HepG2 (cell line): ENCODE results near the gene MAPK8IP3.

Experiments
- FOXJ3 ChIP-seq: sonication (generic); formaldehyde crosslinking; IDR thresholded peaks from 2 replicates; pipeline ENCODE4 v1.4.0; 2020; ENCODE audit warnings: missing genetic modification reagents, mild to moderate bottlenecking, borderline replicate concordance
- GATA4 ChIP-seq: sonication (generic); IDR thresholded peaks from 2 replicates; pipeline ENCODE4 v1.6.1; 2016; ENCODE audit warnings: antibody characterized with exemption, low read depth, borderline replicate concordance
- HMG20A ChIP-seq: IDR thresholded peaks from 2 replicates; pipeline ENCODE4 v1.6.1; 2016; ENCODE audit warnings: borderline replicate concordance
- KLF6 ChIP-seq: IDR thresholded peaks from 2 replicates; pipeline ENCODE4 v1.8.0; 2016; ENCODE audit warnings: missing biosample characterization, missing genetic modification reagents
- RAD21 ChIP-seq: fragments of 450-650 bp; formaldehyde crosslinking; IDR thresholded peaks from 2 replicates; pipeline ENCODE4 v1.5.0; 2020; ENCODE audit warnings: mild to moderate bottlenecking
- REL ChIP-seq: sonication (generic); formaldehyde crosslinking; conservative IDR thresholded peaks from 2 replicates; pipeline ENCODE4 v1.8.0; 2022; ENCODE audit warnings: mild to moderate bottlenecking, missing genetic modification reagents, moderate library complexity
- TBL1XR1 ChIP-seq: fragments of 150-350 bp; IDR thresholded peaks from 2 replicates; pipeline ENCODE4 v1.6.1; 2014; ENCODE audit warnings: borderline replicate concordance, low read length; ENCODE audit not compliant: partially characterized antibody
- TEF ChIP-seq: sonication (generic); formaldehyde crosslinking; IDR thresholded peaks from 2 replicates; pipeline ENCODE4 v1.5.0; 2020; ENCODE audit warnings: missing genetic modification reagents
- ZBTB3 ChIP-seq: sonication (generic); formaldehyde crosslinking; IDR thresholded peaks from 2 replicates; pipeline ENCODE4 v1.4.0; 2020; ENCODE audit warnings: low read depth, mild to moderate bottlenecking, moderate library complexity, missing genetic modification reagents, borderline replicate concordance
- ZNF274 ChIP-seq: sonication (generic); formaldehyde crosslinking; IDR thresholded peaks from 2 replicates; pipeline ENCODE4 v1.5.1; 2020; ENCODE audit warnings: mild to moderate bottlenecking, missing genetic modification reagents
- TF ChIP-seq, protein P1 (sequence below): sonication (generic); formaldehyde crosslinking; IDR thresholded peaks from 2 replicates; pipeline ENCODE4 v1.4.0; 2020; ENCODE audit warnings: mild to moderate bottlenecking, missing genetic modification reagents
- TF ChIP-seq, protein P2 (sequence below): sonication (generic); formaldehyde crosslinking; IDR thresholded peaks from 2 replicates; pipeline ENCODE4 v1.8.0; 2022; ENCODE audit warnings: missing genetic modification reagents, low read depth, mild to moderate bottlenecking, borderline replicate concordance

DNA sequence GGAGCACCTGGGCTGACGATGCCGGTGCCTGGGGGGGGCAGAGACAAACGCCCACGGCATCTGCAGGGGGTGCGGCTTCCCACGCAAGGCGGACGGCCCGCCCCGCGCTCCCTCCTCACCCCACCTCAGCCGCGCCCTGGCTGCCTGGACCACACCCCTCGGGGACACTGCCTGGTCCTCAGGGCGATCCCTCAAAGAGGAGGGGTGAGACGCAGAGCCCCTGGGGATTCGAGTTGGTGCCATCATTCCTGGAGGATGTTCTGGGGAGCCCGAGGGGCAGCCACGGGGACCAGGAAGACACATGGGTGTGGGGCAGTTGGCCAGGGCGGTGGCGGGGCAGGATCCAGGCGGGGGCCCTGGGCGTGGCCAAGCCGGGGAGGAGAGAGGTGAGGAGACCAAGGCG, 83.6 kb downstream of the MAPK8IP3 start:
- TF ChIP-seq, protein P1, sequence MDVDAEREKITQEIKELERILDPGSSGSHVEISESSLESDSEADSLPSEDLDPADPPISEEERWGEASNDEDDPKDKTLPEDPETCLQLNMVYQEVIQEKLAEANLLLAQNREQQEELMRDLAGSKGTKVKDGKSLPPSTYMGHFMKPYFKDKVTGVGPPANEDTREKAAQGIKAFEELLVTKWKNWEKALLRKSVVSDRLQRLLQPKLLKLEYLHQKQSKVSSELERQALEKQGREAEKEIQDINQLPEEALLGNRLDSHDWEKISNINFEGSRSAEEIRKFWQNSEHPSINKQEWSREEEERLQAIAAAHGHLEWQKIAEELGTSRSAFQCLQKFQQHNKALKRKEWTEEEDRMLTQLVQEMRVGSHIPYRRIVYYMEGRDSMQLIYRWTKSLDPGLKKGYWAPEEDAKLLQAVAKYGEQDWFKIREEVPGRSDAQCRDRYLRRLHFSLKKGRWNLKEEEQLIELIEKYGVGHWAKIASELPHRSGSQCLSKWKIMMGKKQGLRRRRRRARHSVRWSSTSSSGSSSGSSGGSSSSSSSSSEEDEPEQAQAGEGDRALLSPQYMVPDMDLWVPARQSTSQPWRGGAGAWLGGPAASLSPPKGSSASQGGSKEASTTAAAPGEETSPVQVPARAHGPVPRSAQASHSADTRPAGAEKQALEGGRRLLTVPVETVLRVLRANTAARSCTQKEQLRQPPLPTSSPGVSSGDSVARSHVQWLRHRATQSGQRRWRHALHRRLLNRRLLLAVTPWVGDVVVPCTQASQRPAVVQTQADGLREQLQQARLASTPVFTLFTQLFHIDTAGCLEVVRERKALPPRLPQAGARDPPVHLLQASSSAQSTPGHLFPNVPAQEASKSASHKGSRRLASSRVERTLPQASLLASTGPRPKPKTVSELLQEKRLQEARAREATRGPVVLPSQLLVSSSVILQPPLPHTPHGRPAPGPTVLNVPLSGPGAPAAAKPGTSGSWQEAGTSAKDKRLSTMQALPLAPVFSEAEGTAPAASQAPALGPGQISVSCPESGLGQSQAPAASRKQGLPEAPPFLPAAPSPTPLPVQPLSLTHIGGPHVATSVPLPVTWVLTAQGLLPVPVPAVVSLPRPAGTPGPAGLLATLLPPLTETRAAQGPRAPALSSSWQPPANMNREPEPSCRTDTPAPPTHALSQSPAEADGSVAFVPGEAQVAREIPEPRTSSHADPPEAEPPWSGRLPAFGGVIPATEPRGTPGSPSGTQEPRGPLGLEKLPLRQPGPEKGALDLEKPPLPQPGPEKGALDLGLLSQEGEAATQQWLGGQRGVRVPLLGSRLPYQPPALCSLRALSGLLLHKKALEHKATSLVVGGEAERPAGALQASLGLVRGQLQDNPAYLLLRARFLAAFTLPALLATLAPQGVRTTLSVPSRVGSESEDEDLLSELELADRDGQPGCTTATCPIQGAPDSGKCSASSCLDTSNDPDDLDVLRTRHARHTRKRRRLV (CRISPR knock-in tag), result no peak
- no peak for TF ChIP-seq REL (CRISPR knock-in tag)
- no peak for TF ChIP-seq HMG20A (CRISPR knock-in tag)
- TF ChIP-seq TEF (CRISPR knock-in tag), result no peak
- TF ChIP-seq, protein P2, sequence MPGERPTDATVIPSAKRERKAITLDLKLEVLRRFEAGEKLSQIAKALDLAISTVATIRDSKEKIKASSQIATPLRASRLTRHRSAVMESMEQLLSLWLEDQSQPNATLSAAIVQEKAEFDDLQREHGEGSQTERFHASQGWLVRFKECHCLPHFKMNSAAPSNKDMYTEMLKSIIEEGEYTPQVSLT (CRISPR knock-in tag), result no peak
- TF ChIP-seq ZNF274 (CRISPR knock-in tag), result no peak
- TF ChIP-seq TBL1XR1, result no peak
- TF ChIP-seq FOXJ3, result no peak
- TF ChIP-seq ZBTB3 (CRISPR knock-in tag), result no peak
- TF ChIP-seq RAD21 (CRISPR knock-in tag), result no peak
- no peak for TF ChIP-seq KLF6 (CRISPR knock-in tag)
- no peak for TF ChIP-seq GATA4
